K562 (cell line): ENCODE data around the gene PXN. TPM values are rescaled to one million over a fixed set of nuclear protein-coding genes. Genes with fewer than 3 reads are reported as not detected.
A peak's percentile ranks its signal among the peaks of the same experiment; 100 is the strongest.

Experiments
- EP300 ChIP-seq: IDR thresholded peaks from 2 replicates; pipeline ENCODE4 v1.6.1; 2012; ENCODE audit warnings: low read length, improper control_type of control experiment
- SUPT5H ChIP-seq: fragments of 450-650 bp; IDR thresholded peaks from 2 replicates; pipeline ENCODE4 v1.6.1; 2016
- TEAD2 ChIP-seq: fragments of 450-650 bp; IDR thresholded peaks from 2 replicates; pipeline ENCODE4 v1.6.1; 2016; ENCODE audit warnings: missing genetic modification characterization, control low read depth, missing compliant biosample characterization
- TFAP4 ChIP-seq: sonication (generic); formaldehyde crosslinking; IDR thresholded peaks from 2 replicates; pipeline ENCODE4 v1.8.0; 2022; ENCODE audit warnings: missing genetic modification reagents, mild to moderate bottlenecking, moderate library complexity, borderline replicate concordance
- ZMIZ1 ChIP-seq, 2 experiments: fragments of 150-350 bp in 1 of 2; IDR thresholded peaks; 2 replicates each; pipeline ENCODE4 v1.6.1; 2012 to 2016; ENCODE audit warnings: low read depth in 2 of 2, low read length in 2 of 2, mild to moderate bottlenecking in 1 of 2, moderate library complexity in 1 of 2
- polyA plus RNA-seq, 8 experiments: library from polyadenylated mRNA; depleted of rRNA in 4 of 8; stranded (reverse) in 5 of 8; unstranded in 3 of 8; fragments of >200 nt; fragmentation: Nextera tagmentation in 2 of 8; fragmentation: Illumina TruSeq in 1 of 8; extraction: Ambion mirVana in 2 of 8; extraction: Trizol in 1 of 8; gene quantifications; 2 replicates each; pipeline versions ENCODE4 v1.2.1 to v1.2.3, GENCODE V29; 2011 to 2014; ENCODE audit warnings: inconsistent platforms in 1 of 8, missing spikeins in 1 of 8
- total RNA-seq, 7 experiments: library from RNA; depleted of rRNA in 6 of 7; stranded (reverse); fragments of >200 nt in 6 of 7; fragmentation: Illumina TruSeq in 2 of 7; extraction: Trizol in 2 of 7; gene quantifications; 2 replicates each; pipeline versions ENCODE4 v1.2.1 to v1.2.3, GENCODE V29; 2011 to 2021; ENCODE audit warnings: low replicate concordance in 1 of 7
- TF ChIP-seq, protein P1 (sequence below): fragments of 200-400 bp; formaldehyde crosslinking; IDR thresholded peaks from 2 replicates; pipeline ENCODE4 v1.6.1; 2017; ENCODE audit warnings: mild to moderate bottlenecking, low read depth, low read length, moderate library complexity
- TF ChIP-seq, protein P2 (sequence below): fragments of 200-600 bp; sonication (generic); IDR thresholded peaks from one replicate; pipeline ENCODE4 v1.6.1; 2012; ENCODE audit warnings: mild to moderate bottlenecking, low read depth, low read length, inconsistent platforms

The PXN gene
- total and polyA plus RNA-seq, 9 of the 15 experiments (the other 6 are each of a cell fraction or from before 2014, with no cell fraction given) = 4.0 to 74.1 (median 18.6) TPM

DNA sequence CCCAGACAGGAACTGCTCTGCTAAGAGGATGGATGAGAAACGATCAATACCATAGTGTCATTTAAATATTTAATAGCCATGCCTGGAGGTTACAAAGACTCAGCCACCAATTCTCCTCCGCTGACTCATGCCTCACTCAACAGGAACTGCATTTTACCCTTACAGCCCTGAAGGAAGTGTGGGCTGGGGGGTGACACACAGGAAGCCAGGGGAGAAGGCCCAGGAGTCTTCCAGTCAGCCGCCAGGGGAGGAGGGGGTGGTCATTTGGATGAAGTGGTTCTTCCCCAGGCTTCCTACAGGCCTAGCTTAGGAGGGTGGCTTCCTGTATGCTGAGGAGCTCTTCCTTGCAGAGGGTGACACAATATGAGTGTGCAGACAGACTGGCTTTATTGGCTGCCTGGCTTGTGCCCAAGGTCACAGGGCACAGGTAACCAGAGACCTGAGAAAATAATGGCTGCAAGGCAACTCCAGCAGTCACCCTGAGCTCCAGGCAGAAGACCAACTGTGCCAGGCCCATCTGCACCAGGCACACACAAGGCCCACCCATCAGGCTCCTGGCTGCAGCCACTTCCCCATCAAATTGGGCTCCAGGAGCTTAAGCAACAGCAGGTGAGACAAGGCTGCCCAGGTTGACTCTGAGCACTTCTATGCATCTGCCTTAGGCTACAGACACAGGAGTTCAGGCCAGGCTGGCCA, 34.1 kb downstream of the PXN start (continued):
- TF ChIP-seq, protein P1, sequence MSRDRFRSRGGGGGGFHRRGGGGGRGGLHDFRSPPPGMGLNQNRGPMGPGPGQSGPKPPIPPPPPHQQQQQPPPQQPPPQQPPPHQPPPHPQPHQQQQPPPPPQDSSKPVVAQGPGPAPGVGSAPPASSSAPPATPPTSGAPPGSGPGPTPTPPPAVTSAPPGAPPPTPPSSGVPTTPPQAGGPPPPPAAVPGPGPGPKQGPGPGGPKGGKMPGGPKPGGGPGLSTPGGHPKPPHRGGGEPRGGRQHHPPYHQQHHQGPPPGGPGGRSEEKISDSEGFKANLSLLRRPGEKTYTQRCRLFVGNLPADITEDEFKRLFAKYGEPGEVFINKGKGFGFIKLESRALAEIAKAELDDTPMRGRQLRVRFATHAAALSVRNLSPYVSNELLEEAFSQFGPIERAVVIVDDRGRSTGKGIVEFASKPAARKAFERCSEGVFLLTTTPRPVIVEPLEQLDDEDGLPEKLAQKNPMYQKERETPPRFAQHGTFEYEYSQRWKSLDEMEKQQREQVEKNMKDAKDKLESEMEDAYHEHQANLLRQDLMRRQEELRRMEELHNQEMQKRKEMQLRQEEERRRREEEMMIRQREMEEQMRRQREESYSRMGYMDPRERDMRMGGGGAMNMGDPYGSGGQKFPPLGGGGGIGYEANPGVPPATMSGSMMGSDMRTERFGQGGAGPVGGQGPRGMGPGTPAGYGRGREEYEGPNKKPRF = no peak
- TF ChIP-seq EP300 (peak; percentile 83), TFAP4 (CRISPR knock-in tag) (peak; percentile 62; the same call in 1 of the 2 replicates), ZMIZ1 (IDR thresholded peaks at IDR 0.05; ENCODE audit: low read depth in 2 of 2, low read length in 2 of 2) (peak in 1 of 2 experiments; percentile 62; a peak in 1 of 4 replicates), SUPT5H (0 out of 2 replicates have a peak, but pooled peaks have one; percentile 9), TEAD2 (tag) (no peak)
- TF ChIP-seq, protein P2, sequence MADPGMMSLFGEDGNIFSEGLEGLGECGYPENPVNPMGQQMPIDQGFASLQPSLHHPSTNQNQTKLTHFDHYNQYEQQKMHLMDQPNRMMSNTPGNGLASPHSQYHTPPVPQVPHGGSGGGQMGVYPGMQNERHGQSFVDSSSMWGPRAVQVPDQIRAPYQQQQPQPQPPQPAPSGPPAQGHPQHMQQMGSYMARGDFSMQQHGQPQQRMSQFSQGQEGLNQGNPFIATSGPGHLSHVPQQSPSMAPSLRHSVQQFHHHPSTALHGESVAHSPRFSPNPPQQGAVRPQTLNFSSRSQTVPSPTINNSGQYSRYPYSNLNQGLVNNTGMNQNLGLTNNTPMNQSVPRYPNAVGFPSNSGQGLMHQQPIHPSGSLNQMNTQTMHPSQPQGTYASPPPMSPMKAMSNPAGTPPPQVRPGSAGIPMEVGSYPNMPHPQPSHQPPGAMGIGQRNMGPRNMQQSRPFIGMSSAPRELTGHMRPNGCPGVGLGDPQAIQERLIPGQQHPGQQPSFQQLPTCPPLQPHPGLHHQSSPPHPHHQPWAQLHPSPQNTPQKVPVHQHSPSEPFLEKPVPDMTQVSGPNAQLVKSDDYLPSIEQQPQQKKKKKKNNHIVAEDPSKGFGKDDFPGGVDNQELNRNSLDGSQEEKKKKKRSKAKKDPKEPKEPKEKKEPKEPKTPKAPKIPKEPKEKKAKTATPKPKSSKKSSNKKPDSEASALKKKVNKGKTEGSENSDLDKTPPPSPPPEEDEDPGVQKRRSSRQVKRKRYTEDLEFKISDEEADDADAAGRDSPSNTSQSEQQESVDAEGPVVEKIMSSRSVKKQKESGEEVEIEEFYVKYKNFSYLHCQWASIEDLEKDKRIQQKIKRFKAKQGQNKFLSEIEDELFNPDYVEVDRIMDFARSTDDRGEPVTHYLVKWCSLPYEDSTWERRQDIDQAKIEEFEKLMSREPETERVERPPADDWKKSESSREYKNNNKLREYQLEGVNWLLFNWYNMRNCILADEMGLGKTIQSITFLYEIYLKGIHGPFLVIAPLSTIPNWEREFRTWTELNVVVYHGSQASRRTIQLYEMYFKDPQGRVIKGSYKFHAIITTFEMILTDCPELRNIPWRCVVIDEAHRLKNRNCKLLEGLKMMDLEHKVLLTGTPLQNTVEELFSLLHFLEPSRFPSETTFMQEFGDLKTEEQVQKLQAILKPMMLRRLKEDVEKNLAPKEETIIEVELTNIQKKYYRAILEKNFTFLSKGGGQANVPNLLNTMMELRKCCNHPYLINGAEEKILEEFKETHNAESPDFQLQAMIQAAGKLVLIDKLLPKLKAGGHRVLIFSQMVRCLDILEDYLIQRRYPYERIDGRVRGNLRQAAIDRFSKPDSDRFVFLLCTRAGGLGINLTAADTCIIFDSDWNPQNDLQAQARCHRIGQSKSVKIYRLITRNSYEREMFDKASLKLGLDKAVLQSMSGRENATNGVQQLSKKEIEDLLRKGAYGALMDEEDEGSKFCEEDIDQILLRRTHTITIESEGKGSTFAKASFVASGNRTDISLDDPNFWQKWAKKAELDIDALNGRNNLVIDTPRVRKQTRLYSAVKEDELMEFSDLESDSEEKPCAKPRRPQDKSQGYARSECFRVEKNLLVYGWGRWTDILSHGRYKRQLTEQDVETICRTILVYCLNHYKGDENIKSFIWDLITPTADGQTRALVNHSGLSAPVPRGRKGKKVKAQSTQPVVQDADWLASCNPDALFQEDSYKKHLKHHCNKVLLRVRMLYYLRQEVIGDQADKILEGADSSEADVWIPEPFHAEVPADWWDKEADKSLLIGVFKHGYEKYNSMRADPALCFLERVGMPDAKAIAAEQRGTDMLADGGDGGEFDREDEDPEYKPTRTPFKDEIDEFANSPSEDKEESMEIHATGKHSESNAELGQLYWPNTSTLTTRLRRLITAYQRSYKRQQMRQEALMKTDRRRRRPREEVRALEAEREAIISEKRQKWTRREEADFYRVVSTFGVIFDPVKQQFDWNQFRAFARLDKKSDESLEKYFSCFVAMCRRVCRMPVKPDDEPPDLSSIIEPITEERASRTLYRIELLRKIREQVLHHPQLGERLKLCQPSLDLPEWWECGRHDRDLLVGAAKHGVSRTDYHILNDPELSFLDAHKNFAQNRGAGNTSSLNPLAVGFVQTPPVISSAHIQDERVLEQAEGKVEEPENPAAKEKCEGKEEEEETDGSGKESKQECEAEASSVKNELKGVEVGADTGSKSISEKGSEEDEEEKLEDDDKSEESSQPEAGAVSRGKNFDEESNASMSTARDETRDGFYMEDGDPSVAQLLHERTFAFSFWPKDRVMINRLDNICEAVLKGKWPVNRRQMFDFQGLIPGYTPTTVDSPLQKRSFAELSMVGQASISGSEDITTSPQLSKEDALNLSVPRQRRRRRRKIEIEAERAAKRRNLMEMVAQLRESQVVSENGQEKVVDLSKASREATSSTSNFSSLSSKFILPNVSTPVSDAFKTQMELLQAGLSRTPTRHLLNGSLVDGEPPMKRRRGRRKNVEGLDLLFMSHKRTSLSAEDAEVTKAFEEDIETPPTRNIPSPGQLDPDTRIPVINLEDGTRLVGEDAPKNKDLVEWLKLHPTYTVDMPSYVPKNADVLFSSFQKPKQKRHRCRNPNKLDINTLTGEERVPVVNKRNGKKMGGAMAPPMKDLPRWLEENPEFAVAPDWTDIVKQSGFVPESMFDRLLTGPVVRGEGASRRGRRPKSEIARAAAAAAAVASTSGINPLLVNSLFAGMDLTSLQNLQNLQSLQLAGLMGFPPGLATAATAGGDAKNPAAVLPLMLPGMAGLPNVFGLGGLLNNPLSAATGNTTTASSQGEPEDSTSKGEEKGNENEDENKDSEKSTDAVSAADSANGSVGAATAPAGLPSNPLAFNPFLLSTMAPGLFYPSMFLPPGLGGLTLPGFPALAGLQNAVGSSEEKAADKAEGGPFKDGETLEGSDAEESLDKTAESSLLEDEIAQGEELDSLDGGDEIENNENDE = no peak
